MCF 10A (cell line): ENCODE results near the gene HAP1. TPM values are rescaled to one million over a fixed set of nuclear protein-coding genes. Genes with fewer than 3 reads are reported as not detected.
"Not testable (repeated sequence)": the region's sequence is repeated elsewhere in the genome, so short reads cannot be mapped to it uniquely, and the experiment has no call there.

Source experiments
- BruUV-seq: library from RNA; stranded (reverse); fragments of 400-500 nt; replicated peaks from 2 replicates; lab custom pipeline; 2021; lab: Mats Ljungman, UMichigan
- CTCF ChIA-PET: fragments of 300-600 bp; sonication (Branson Sonifier 250); formaldehyde crosslinking; extraction: SDS; loops from one replicate; lab custom pipeline; 2021; ENCODE audit warnings: antibody characterized with exemption, inconsistent platforms; lab: Yijun Ruan, JAX
- POLR2A ChIA-PET: fragments of 300-600, 350-650 bp; sonication (Branson Sonifier 250); formaldehyde crosslinking; extraction: SDS; loops from one replicate; lab custom pipeline; 2020; ENCODE audit warnings: antibody characterized with exemption, inconsistent platforms; lab: Yijun Ruan, JAX
- DNase-seq: peaks from one replicate; pipeline ENCODE4 v3.0.0-alpha.2; 2018; ENCODE audit not compliant: unreplicated experiment
- H3K27ac Mint-ChIP-seq: one replicate; pipeline ENCODE4 v1.8.0; 2022; ENCODE audit warnings: mild to moderate bottlenecking, low read depth, mixed read lengths; ENCODE audit not compliant: unreplicated experiment
- H3K27me3 Mint-ChIP-seq: one replicate; pipeline ENCODE4 v1.8.0; 2022; ENCODE audit warnings: mixed read lengths; ENCODE audit not compliant: insufficient read depth, unreplicated experiment
- H3K36me3 Mint-ChIP-seq: one replicate; pipeline ENCODE4 v1.8.0; 2022; ENCODE audit warnings: mild to moderate bottlenecking, moderate library complexity, mixed read lengths; ENCODE audit not compliant: insufficient read depth, unreplicated experiment
- H3K4me1 Mint-ChIP-seq: one replicate; pipeline ENCODE4 v1.8.0; 2022; ENCODE audit warnings: mixed read lengths; ENCODE audit not compliant: insufficient read depth, unreplicated experiment
- H3K4me3 Mint-ChIP-seq: one replicate; pipeline ENCODE4 v1.8.0; 2022; ENCODE audit warnings: mild to moderate bottlenecking, moderate library complexity, mixed read lengths; ENCODE audit not compliant: unreplicated experiment
- H3K9me3 Mint-ChIP-seq: one replicate; pipeline ENCODE4 v1.8.0; 2022; ENCODE audit warnings: mixed read lengths; ENCODE audit not compliant: unreplicated experiment
- intact Hi-C: fragments of 100-400 bp; cut with micrococcal nuclease; formaldehyde crosslinking; loops from 2 replicates; pipeline ENCODE4 v1.14.1; 2022
- total RNA-seq: library from RNA; stranded (reverse); gene quantifications from 2 replicates; pipeline ENCODE4 v1.2.3, GENCODE V29; 2022
- TF ChIP-seq, protein P1 (sequence below): fragments of 200-600 bp; IDR thresholded peaks from one replicate; pipeline ENCODE4 v1.8.0; 2022; ENCODE audit warnings: antibody characterized with exemption, mild to moderate bottlenecking; ENCODE audit not compliant: unreplicated experiment

The HAP1 gene
- total RNA-seq, 1 experiment from 2014 or later: 0.37 TPM

DNA sequence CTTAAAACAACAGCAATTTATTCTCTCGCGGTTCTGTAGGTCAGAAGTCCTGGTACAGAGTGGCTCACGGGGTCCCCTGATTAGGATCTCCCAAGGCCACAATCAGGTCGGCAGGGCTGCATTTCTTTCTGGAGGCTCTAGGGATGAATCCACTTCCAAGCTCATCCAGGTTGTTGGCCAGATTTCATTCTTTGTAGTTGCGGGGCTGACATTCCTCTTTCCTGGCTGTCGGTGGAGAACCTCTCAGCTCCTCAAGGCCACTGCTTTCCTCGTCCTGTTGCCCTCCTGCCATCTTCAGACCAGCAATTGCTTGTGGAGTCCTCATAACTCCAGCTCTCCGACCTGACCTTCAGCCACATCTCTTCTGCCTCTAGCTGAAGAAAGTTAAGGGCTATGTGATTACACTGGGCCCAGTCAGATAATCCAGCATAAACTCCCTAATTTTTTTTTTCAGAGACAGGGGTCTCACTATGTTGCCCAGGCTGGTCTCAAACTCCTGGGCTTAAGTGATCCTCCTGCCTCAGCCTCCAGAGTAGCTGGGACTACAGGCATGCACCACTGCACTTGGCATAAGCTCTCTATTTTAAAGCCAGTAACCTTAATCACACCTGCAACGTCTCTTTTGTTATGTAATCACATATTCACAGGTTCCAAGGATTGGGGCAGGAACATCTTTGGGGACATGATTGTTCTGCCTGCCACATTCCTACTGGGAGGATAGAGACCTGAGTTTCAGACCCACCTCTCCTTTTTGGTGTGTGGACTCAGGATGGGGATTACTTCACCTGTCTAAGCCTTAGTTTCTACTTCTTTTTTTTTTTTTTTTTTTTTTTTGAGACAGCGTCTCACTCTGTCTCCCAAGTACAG lies 26.4 kb downstream of the HAP1 start:
- H3K9me3 Mint-ChIP-seq: no peaks in the 10 kb centered on the region
- H3K27me3 Mint-ChIP-seq: no peaks in the 10 kb centered on the region
- POLR2A ChIA-PET: interaction anchor here (0.6 to 2.0 kb wide), 7 partner anchors 9 to 210 kb away, joined by 3 to 9 read pairs (median 4); partner anchors contain the start of gene EIF1
- CTCF ChIA-PET: interaction anchor here (0.6 to 2.5 kb wide), 4 partner anchors 12 to 20 kb away, joined by 3 to 18 read pairs (median 4); no protein-coding TSS in a partner anchor
- no peaks in the 10 kb centered on the region for H3K36me3 Mint-ChIP-seq
- H3K27ac Mint-ChIP-seq: no peak overlapping the region
- TF ChIP-seq, protein P1, sequence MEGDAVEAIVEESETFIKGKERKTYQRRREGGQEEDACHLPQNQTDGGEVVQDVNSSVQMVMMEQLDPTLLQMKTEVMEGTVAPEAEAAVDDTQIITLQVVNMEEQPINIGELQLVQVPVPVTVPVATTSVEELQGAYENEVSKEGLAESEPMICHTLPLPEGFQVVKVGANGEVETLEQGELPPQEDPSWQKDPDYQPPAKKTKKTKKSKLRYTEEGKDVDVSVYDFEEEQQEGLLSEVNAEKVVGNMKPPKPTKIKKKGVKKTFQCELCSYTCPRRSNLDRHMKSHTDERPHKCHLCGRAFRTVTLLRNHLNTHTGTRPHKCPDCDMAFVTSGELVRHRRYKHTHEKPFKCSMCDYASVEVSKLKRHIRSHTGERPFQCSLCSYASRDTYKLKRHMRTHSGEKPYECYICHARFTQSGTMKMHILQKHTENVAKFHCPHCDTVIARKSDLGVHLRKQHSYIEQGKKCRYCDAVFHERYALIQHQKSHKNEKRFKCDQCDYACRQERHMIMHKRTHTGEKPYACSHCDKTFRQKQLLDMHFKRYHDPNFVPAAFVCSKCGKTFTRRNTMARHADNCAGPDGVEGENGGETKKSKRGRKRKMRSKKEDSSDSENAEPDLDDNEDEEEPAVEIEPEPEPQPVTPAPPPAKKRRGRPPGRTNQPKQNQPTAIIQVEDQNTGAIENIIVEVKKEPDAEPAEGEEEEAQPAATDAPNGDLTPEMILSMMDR: no peak
- intact Hi-C loops: no loop called here
- H3K4me1 Mint-ChIP-seq: no peaks in the 10 kb centered on the region
- no peak overlapping the region for H3K4me3 Mint-ChIP-seq
- no peak for DNase-seq
- no TSS peak for BruUV-seq

DNA sequence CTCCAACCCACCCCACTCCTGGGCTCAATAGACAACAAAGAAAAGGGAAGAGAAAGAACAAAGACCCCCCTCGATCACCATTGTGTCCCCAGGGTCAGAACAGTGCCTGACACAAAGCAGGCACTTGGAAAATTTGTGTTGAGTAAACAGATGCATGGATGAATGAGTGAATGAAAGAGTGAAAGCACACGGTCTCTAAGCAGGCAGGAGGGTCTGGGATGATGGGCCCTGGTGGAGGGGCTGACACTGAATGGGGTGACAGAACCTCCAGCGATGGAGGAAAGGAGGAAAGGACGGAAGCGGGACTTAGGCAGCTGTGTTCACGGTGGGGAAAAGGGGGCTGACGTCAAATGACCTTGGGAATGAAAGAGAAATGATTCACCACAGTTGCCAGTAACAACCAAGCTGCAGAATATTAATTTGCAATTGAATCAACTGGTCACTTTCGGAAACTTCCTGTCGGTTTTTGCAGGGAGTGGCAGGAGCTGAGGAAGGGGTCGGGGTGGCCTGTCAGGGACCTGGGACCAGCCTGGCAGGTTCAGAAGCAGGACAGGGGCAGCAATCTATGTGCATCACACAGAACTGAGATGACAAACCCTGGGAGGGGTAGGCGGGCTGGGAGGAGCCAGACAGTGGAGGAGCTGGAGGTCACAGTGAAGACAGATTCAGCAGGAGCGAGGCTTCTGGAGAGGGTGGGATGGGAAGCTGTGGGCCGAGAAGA lies 29.0 kb downstream of the HAP1 start:
- H3K4me1 Mint-ChIP-seq: no peaks in the 10 kb centered on the region
- CTCF ChIA-PET: interaction anchor here (0.7 to 2.5 kb wide), 2 partner anchors 10 to 105 kb away, joined by 3 to 11 read pairs; no protein-coding TSS in a partner anchor
- no peak for DNase-seq
- no peak overlapping the region for H3K27ac Mint-ChIP-seq
- TF ChIP-seq, protein P1: no peak
- no peaks in the 10 kb centered on the region for H3K27me3 Mint-ChIP-seq
- BruUV-seq: no TSS peak
- H3K36me3 Mint-ChIP-seq: no peaks in the 10 kb centered on the region
- no peak overlapping the region for H3K4me3 Mint-ChIP-seq
- intact Hi-C loops: no loop called here
- H3K9me3 Mint-ChIP-seq: no peaks in the 10 kb centered on the region
- POLR2A ChIA-PET: interaction anchor here (0.6 to 1.3 kb wide), 3 partner anchors 12 to 216 kb away, joined by 4 to 6 read pairs (median 4); partner anchors contain the start of gene EIF1

DNA sequence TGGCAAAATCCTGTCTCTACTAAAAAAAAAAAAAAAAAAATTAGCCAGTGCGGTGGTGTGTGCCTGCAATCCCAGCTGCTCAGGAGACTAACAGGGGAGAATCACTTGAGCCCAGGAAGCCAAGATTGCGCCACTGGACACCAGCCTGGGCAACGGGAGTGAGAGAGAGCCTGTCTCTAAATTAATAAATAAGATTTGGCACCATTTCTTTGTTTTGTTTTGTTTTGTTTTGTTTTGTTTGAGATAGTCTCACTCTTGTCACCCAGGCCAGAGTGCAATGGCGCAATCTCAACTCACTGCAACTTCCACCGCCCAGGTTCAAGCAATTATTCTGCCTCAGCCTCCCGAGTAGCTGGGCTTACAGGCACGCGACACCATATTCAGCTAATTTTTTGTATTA lies 31.7 kb downstream of the HAP1 start:
- ChIA-PET CTCF (interaction anchor here (0.6 to 1.4 kb wide), 2 partner anchors 14 to 371 kb away, joined by 3 to 8 read pairs; partner anchors contain the start of gene EIF1), POLR2A (interaction anchor here (0.6 to 1.0 kb wide), 3 partner anchors 11 to 624 kb away, joined by 4 to 5 read pairs (median 5); no protein-coding TSS in a partner anchor)
- H3K27me3 Mint-ChIP-seq: no peaks in the 10 kb centered on the region
- no peak overlapping the region for H3K4me3 Mint-ChIP-seq
- TF ChIP-seq, protein P1: no peak
- no peaks in the 10 kb centered on the region for H3K36me3 Mint-ChIP-seq
- H3K27ac Mint-ChIP-seq: no peak overlapping the region
- H3K4me1 Mint-ChIP-seq: no peaks in the 10 kb centered on the region
- no peak for DNase-seq
- no peaks in the 10 kb centered on the region for H3K9me3 Mint-ChIP-seq
- no TSS peak for BruUV-seq
- intact Hi-C loops: no loop called here

DNA sequence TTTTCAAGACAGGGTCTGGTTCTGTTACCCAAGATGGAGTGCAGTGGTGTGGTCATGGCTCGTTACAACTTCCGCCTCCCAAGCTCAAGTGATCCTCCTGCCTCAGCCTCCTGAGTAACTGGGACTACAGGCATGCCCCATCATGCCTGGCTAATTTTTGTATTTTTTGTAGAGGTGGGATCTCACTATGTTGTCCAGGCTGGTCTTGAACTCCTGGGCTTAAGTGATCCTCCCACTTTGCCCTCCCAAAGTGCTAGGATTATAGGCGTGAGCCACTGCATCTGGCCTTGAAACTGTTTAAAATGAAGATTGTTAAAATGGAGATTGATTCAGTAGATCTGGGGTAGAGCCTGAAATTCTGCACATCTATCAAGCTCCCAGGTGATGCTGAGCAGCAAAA lies 33.6 kb downstream of the HAP1 start:
- intact Hi-C loops, H3K36me3 Mint-ChIP-seq, H3K9me3 Mint-ChIP-seq, BruUV-seq, H3K4me3 Mint-ChIP-seq, H3K27me3 Mint-ChIP-seq, H3K27ac Mint-ChIP-seq, DNase-seq, H3K4me1 Mint-ChIP-seq: not testable (repeated sequence)
- POLR2A ChIA-PET: interaction anchor here (0.8 to 1.7 kb wide), 3 partner anchors 12 to 114 kb away, joined by 3 to 4 read pairs (median 4); partner anchors contain the start of gene EIF1
- CTCF ChIA-PET: interaction anchor here (0.6 kb wide), 1 partner anchor 1509 kb away, joined by 3 read pairs; no protein-coding TSS in a partner anchor
